Erythroblast (primary cell): ENCODE measurements around the gene GNB5.

Experiments
- GATA1 ChIP-seq: IDR thresholded peaks from 2 replicates; pipeline ENCODE4 v1.6.1; 2011; ENCODE audit warnings: low read depth, mild to moderate bottlenecking, control low read depth, low read length, moderate library complexity
- POLR2A ChIP-seq: IDR thresholded peaks from 2 replicates; pipeline ENCODE4 v1.6.1; 2011; ENCODE audit warnings: mild to moderate bottlenecking, low read length

DNA sequence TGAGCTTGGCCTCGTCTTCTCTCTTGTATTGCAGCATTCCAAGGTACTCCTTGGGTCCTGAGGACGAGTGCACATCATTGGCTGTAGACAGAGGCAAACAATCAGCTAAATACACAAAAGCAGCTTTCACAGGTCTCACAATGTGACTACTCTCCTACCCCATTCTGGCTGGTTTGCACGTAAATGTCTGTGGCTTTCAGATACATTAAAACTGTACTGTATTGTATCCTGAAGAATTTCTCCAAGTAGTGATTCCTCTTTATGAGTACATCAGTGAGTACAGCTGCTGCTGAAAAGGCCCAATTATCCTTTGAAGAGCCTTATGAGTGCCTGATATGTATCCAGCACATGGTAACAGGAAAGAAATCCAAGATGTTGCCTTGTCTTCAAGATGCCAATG is 22.0 kb upstream of the GNB5 start:
- TF ChIP-seq POLR2A (no peak), GATA1 (no peak)
